AG04450 (cell line): ENCODE measurements around the gene COX19. TPM values are rescaled to one million over a fixed set of nuclear protein-coding genes. Genes with fewer than 3 reads are reported as not detected.

Source experiments
- CTCF ChIA-PET: fragments of 300-600, 350-600 bp; formaldehyde crosslinking; extraction: SDS; loops from one replicate; lab custom pipeline; 2022; ENCODE audit warnings: antibody characterized with exemption, inconsistent platforms; lab: Charles Lee
- POLR2A ChIA-PET: fragments of 350-600 bp; formaldehyde crosslinking; extraction: SDS; loops from one replicate; lab custom pipeline; 2021; ENCODE audit warnings: antibody characterized with exemption, inconsistent platforms; lab: Yijun Ruan, JAX
- DNase-seq: peaks from one replicate; pipeline ENCODE4 v3.0.0-alpha.2; 2011; ENCODE audit warnings: low read depth, low spot score
- H3K27ac ChIP-seq: one replicate; pipeline ENCODE4 v1.5.1; 2012; ENCODE audit warnings: low read depth, low read length, control low read depth
- H3K27me3 ChIP-seq: one replicate; pipeline ENCODE4 v1.6.0; 2012; ENCODE audit warnings: low read length; ENCODE audit not compliant: control insufficient read depth, insufficient read depth
- H3K4me3 ChIP-seq: 2 replicates; pipeline ENCODE4 v1.5.1; 2011; ENCODE audit warnings: mild to moderate bottlenecking, low read depth, low read length, control low read depth
- H3K9me3 ChIP-seq: 2 replicates; pipeline ENCODE4 v1.5.1; 2012; ENCODE audit warnings: low read length; ENCODE audit not compliant: control insufficient read depth, insufficient read depth
- CTCF ChIP-seq: IDR thresholded peaks from 2 replicates; pipeline ENCODE4 v1.5.1; 2011; ENCODE audit warnings: low read depth, low read length, control low read depth, inconsistent platforms
- polyA plus RNA-seq: library from polyadenylated mRNA; depleted of rRNA; stranded (reverse); fragments of >200 nt; gene quantifications from 2 replicates; pipeline ENCODE4 v1.2.3, GENCODE V29; 2011

COX19 gene
- polyA plus RNA-seq, 1 experiment: 6.8 TPM

GRCh38 chr7:994592-995308, 19.4 kb upstream of the COX19 start:
- ChIA-PET CTCF (interaction anchor here (1.1 to 6.1 kb wide), 4 partner anchors 66 to 189 kb away, joined by 5 to 182 read pairs (median 22); no protein-coding TSS in a partner anchor), POLR2A (no interaction called here)
- TF ChIP-seq CTCF: no peak

GRCh38 chr7:992709-993607, 17.6 kb upstream of the COX19 start:
- POLR2A ChIA-PET: interaction anchor here (1.4 kb wide), 1 partner anchor 73 kb away, joined by 10 read pairs; no protein-coding TSS in a partner anchor
- H3K9me3 ChIP-seq: no peaks in the 10 kb centered on the region; the same call in 1 of the 2 replicates
- no peak overlapping the region for H3K27ac ChIP-seq
- H3K4me3 ChIP-seq: no peak overlapping the region
- CTCF ChIA-PET: interaction anchor here (0.6 to 6.1 kb wide), 35 partner anchors 11 to 207 kb away, joined by 3 to 182 read pairs (median 6); partner anchors contain the start of genes COX19, CYP2W1, GPER1 and GPR146
- DNase-seq: peak; percentile 91
- H3K27me3 ChIP-seq: peaks cover 4% of the 10 kb centered on the region
- peak; percentile 99 for TF ChIP-seq CTCF

More at GRCh38 chr7:994592-995308, 19.4 kb upstream of the COX19 start:
- H3K9me3 ChIP-seq: no peaks in the 10 kb centered on the region; the same call in 1 of the 2 replicates
- no peak overlapping the region for H3K27ac ChIP-seq
- no peak overlapping the region for H3K4me3 ChIP-seq
- no peak for DNase-seq
- H3K27me3 ChIP-seq: peaks cover 4% of the 10 kb centered on the region

GRCh38 chr7:991729-992656, 16.6 kb upstream of the COX19 start:
- H3K4me3 ChIP-seq: no peak overlapping the region
- H3K9me3 ChIP-seq: no peaks in the 10 kb centered on the region; the same call in 1 of the 2 replicates
- ChIA-PET CTCF (interaction anchor here (0.7 to 6.1 kb wide), 25 partner anchors 10 to 191 kb away, joined by 3 to 182 read pairs (median 7); partner anchors contain the start of genes COX19, CYP2W1, GPER1 and GPR146), POLR2A (interaction anchor here (1.4 kb wide), 1 partner anchor 74 kb away, joined by 10 read pairs; no protein-coding TSS in a partner anchor)
- TF ChIP-seq CTCF: no peak
- no peak overlapping the region for H3K27ac ChIP-seq
- no peak for DNase-seq
- peaks cover 4% of the 10 kb centered on the region for H3K27me3 ChIP-seq

- Histone ChIP-seq H3K27me3 (peaks cover 4% of the 10 kb centered on the region), H3K9me3 (no peaks in the 10 kb centered on the region; the same call in 1 of the 2 replicates), H3K4me3 (no peak overlapping the region), H3K27ac (no peak overlapping the region)
- ChIA-PET CTCF (interaction anchor here (1.3 to 6.1 kb wide), 4 partner anchors 9 to 113 kb away, joined by 3 to 182 read pairs (median 8); partner anchors contain the start of genes CYP2W1 and GPR146), POLR2A (no interaction called here)
- TF ChIP-seq CTCF: no peak
- no peak for DNase-seq
These were observed 15.8 kb upstream of the COX19 start for GRCh38 chr7:990933-991728.
